GM19467 (cell line): ENCODE results near the gene GPX4.
A peak's percentile ranks its signal among the peaks of the same experiment; 100 is the strongest.

Experiments
- ATAC-seq: cut with Tn5 transposase; IDR thresholded peaks from one replicate; pipeline ENCODE4 v1.9.1; 2021; ENCODE audit warnings: mild to moderate bottlenecking, moderate library complexity; ENCODE audit not compliant: unreplicated experiment

GPX4 gene

DNA sequence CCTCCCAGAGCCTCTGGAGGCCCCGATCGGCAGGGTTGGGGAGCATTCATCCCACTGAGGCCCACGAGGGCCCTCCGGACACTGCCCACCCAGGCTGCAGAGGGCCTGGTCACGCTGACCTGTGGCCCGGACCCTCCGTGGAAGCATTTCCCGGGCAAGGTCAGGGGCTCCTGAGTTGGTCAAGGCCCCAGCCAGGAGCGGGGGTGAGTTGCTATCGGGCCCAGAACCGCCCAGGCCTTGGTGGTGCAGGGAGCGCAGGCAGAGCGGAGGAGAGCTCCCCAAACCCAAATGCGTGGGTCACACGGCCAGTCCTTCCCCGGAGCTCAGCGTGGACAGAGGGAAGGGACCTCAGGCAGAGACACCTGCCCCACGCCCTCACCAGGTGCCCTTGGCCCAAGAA lies 25.7 kb downstream of the GPX4 start:
- no peak for ATAC-seq

DNA sequence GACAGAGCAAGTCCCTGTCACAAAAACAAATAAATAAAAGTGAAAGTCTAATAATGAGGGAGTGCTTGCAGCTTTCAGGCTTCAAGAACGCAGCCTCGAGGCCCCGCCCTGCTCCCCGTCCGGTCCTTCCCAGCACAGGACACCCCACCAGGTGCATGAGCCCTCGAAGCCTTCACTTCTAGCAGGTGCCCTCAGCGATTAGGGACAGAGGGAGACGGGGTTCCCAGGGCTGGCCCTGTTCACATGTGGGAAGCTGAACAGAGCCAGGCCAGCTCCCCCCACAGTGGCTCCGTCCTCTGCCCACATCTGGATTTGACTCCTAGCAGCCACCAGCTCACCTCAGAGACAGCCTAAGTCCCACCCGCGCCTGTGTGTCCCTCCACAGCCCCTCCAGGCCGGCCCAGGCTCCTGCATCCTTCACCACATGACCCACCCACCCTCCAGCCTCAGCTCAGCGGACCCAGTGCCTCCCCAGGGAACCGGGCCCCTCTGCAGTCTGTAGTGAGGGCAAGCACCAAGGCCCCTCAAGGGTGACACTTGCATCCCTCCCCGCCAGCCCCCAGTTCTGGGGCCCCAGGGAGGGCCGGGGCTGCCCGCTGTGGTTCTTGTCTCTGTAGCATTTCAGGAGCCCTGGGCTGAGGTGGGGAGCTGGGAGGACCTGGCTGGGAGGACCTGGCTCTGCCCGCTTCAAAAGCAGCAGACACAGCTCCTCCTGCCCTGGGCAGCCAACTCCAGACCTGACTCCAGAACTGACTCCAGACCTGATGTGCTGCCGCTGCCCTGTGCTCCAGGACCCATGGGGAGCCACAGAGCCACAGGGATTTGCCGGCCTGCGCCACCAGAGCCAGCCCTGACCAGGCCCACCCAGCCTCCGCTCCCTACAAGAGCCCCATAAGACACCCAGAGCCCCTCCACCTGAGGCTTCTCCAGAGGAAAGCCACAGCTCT lies 27.2 kb downstream of the GPX4 start:
- ATAC-seq, result no peak

DNA sequence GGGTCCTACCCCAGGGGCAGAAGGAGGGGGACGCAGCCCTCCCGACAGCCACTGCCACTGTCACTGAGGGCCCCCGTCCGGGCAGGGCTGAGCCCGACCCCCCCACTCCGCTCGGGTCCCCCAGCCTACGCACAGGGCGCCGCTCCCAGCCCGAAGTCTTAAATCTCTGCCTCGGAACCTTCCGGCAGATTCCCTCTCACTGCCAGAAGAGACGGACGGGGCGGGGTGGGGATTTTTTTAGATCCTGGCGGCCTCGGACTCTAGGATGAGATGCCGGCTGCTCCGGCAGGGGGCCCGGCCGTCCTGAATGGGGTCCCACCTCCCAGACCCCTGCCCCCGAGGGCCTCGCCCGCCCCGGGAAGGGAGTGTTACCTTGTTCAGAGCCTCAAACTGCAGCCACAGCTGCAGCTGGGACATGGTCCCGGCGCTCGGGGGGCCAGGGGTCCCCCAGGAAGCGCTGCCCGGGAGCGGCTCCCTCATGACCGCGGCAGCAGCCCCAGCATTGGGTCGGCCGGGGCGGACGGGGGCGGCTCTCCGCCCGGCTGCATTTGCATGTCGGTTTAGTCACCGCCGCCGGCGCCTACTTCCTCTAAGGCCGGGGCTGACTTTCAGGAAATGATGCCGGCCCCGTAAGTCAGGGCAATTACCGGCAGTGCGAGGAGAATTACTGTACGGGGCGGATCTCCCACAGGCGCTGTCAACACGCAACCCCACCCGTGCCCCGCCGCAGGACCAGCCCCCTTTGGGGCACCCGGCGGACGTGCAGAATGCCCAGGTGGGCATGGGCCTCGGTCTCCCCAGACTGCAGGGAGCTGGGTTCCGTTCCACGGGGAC lies 28.1 kb downstream of the GPX4 start:
- peak; percentile 39 for ATAC-seq

- peak; percentile 10 for ATAC-seq
Measured at GRCh38 chr19:1132552-1133383, 29.0 kb downstream of the GPX4 start.

- ATAC-seq, result no peak
Measured at GRCh38 chr19:1133471-1133929, 29.7 kb downstream of the GPX4 start.

DNA sequence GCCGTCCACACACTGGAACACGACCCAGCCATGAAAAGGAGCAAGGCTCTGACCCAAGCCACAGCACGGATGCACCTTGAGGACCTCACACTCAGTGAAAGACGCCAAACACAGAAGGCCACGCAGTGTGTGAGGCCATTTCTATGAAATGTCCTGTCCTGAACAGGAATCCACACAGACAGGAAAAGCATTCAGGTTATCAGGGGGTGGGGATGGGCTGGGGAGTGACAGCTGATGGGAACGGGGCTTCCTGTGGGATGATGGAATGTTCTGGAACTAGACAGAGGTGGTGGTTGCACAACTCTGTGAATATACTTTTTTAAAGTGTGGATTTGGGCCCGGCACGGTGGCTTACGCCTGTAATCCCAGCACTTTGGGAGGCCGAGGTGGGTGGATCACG lies 30.6 kb downstream of the GPX4 start:
- ATAC-seq, result no peak

GRCh38 chr19:1135454-1135853 lies 31.7 kb downstream of the GPX4 start:
- ATAC-seq, result no peak

- no peak for ATAC-seq
Measured at GRCh38 chr19:1136201-1136600, 32.4 kb downstream of the GPX4 start.

- no peak for ATAC-seq
Measured at GRCh38 chr19:1136621-1137317, 33.0 kb downstream of the GPX4 start.

DNA sequence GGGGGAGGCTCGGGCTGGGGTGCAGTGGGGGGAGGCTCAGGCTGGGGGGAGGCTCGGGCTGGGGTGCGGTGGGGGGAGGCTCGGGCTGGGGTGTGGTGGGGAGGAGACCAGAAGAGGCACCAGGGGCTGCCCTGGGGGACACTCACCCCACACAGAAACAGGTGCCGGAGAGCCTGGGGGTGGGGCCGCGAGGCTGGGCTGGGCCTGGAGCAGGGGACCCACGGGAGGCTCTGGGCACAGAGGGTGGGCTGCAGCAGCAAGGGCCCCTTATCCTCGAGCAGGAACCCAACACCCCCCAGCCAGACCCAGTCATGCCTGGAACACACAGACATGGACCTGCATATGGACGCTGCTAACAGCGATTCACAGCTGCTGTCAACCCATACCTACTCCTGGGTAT lies 34.3 kb downstream of the GPX4 start:
- no peak for ATAC-seq

DNA sequence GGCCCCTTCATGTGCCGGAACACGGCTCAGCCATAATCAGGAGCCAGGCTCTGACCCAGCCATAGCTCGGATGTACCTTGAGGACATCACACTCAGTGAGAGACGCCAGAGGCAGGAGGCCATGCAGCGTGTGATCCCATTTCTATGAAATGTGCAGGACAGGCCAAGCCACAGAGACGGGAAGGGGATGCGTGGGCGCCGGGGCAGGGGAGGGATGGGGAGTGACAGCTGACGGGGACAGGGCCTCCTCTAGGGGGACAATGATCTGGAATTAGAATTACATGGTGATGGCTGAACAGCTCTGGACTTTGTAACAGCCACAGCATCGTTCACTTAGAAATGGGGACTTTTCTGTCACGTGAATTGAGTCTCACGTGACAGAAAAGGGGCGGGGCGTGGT lies 35.3 kb downstream of the GPX4 start:
- ATAC-seq, result no peak

GRCh38 chr19:1140272-1141027 lies 36.7 kb downstream of the GPX4 start:
- ATAC-seq, result no peak

GRCh38 chr19:1141944-1142343 lies 38.1 kb downstream of the GPX4 start:
- ATAC-seq, result no peak

DNA sequence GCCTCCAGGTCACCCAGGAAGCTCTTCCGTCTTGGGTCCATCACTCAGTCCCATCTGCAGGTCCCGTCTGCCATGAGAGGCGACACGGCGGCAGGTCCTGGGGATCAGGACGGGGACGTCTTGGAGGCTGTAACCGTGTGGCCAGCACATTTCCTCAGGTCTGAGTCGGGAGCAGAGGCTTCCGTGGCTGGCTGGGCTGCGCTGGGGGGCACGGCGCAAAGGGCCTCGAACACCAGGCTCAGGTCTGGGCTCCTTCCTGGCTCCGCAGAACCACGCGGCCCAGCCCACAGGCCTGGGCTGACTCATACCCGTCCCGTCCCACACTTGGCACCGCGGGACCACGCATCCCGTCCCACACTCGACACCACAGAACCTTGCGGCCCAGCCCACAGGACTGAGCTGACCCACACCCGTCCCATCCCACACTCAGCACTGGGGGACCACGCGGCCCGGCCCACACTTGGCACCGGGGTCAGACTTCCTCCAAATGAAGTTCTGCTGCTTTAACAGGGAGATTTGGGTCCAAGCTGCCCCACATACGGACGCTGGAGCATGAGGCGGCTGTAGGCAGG lies 40.1 kb downstream of the GPX4 start:
- ATAC-seq, result no peak

GRCh38 chr19:1144741-1145140 lies 40.9 kb downstream of the GPX4 start:
- ATAC-seq, result no peak

GRCh38 chr19:1145635-1146411 lies 42.0 kb downstream of the GPX4 start:
- ATAC-seq, result no peak

DNA sequence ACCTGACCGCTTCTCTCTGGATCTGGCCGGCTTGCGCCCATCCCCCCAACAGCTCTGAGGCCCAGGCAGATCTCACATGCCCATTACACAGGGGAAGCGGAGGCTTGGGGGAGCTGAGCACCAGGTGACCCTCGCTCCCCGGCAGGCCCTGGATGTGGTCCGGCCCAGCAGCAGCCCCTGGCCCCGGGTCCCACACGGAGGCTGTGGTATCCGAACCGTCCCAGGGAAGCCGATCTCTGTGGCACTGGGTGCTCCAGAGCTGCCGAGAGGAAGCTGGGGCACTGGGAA lies 42.6 kb downstream of the GPX4 start:
- no peak for ATAC-seq

GRCh38 chr19:1146858-1147780 lies 43.3 kb downstream of the GPX4 start:
- ATAC-seq, result no peak
